ENCODE results near the gene MIPOL1. TPM values are rescaled to one million over a fixed set of nuclear protein-coding genes. Genes with fewer than 3 reads are reported as not detected.

Gene MIPOL1
- total and polyA plus RNA-seq, 2 of the 13 experiments (the other 11 are each of a cell fraction or from before 2014, with no cell fraction given): 8.6 to 34.2 TPM

DNA sequence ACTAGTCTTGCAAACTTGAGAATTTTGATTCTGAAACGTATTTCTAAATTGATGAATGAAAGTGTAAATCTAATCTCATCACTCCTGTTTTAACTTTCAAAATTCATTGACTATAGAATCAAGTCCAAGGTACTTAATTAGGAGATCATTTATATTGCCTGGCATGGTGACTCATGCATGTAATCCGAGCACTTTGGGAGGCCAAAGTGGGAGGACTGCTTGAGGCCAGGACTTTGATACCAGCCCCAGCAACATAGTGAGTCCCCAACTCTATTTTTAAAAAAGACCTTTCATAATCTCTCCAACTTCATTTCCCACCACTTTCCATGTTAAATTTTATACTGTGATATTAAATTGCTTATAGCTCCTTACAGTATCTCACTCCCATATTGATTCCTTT is 3.0 kb upstream of the MIPOL1 start:
- intact Hi-C loops (cut with micrococcal nuclease; ENCODE audit: unreplicated experiment): no loop called here
- Histone ChIP-seq H3K79me2 (ENCODE audit: insufficient read depth, low read length) (peaks cover 11% of the 10 kb centered on the region), H3K27me3 (ENCODE audit: control insufficient read depth in 1 of 2, insufficient read depth in 2 of 2, low read length in 2 of 2) (no peaks in the 10 kb centered on the region; a peak in 1 of 5 replicates), H3K9me3 (ENCODE audit: low read length) (no peaks in the 10 kb centered on the region), H3K4me3 (replicated peaks in 1 of 3; ENCODE audit: insufficient read depth in 1 of 3, low read depth in 2 of 3, low read length in 3 of 3) (no peak overlapping the region), H3K27ac (ENCODE audit: extremely low read length, insufficient read depth, low read length) (no peak overlapping the region), H3K4me1 (ENCODE audit: insufficient read depth, low read length) (peaks cover 40% of the 10 kb centered on the region), H3K36me3 (replicated peaks in 1 of 2; ENCODE audit: control insufficient read depth in 1 of 2, insufficient read depth in 2 of 2, low read length in 2 of 2) (no peaks in the 10 kb centered on the region), H3K9ac (ENCODE audit: insufficient read depth, low read depth, low read length) (no peak overlapping the region), H2AFZ (ENCODE audit: low read length) (no peak overlapping the region), H3K4me2 (ENCODE audit: low read depth, low read length) (no peak overlapping the region), H4K20me1 (ENCODE audit: insufficient read depth, low read length) (no peaks in the 10 kb centered on the region)
- WGBS (ENCODE audit: low lambda C conversion rate): 15% methylated on average over 2 of the region's 2 CpGs
- TF ChIP-seq MIXL1 (CRISPR knock-in tag; IDR thresholded peaks at IDR 0.05): no peak
- TF ChIP-seq, protein P1, sequence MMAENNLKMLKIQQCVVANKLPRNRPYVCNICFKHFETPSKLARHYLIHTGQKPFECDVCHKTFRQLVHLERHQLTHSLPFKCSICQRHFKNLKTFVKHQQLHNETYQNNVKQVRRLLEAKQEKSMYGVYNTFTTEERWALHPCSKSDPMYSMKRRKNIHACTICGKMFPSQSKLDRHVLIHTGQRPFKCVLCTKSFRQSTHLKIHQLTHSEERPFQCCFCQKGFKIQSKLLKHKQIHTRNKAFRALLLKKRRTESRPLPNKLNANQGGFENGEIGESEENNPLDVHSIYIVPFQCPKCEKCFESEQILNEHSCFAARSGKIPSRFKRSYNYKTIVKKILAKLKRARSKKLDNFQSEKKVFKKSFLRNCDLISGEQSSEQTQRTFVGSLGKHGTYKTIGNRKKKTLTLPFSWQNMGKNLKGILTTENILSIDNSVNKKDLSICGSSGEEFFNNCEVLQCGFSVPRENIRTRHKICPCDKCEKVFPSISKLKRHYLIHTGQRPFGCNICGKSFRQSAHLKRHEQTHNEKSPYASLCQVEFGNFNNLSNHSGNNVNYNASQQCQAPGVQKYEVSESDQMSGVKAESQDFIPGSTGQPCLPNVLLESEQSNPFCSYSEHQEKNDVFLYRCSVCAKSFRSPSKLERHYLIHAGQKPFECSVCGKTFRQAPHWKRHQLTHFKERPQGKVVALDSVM (CRISPR knock-in tag; IDR thresholded peaks at IDR 0.05): peak; percentile 73
- peak; percentile 80 for TF ChIP-seq ZNF263 (CRISPR knock-in tag; IDR thresholded peaks at IDR 0.05)
- 0 out of 2 replicates have a peak, but pooled peaks have one; percentile 36 for TF ChIP-seq FOSL2 (CRISPR knock-in tag; IDR thresholded peaks at IDR 0.05)
- no peak for TF ChIP-seq ZNF766 (CRISPR knock-in tag; IDR thresholded peaks at IDR 0.05; ENCODE audit: borderline replicate concordance)
- 0 out of 2 replicates have a peak, but pooled peaks have one; percentile 41 for TF ChIP-seq ZMYM2 (CRISPR knock-in tag; IDR thresholded peaks at IDR 0.05)
- TF ChIP-seq, protein P2, sequence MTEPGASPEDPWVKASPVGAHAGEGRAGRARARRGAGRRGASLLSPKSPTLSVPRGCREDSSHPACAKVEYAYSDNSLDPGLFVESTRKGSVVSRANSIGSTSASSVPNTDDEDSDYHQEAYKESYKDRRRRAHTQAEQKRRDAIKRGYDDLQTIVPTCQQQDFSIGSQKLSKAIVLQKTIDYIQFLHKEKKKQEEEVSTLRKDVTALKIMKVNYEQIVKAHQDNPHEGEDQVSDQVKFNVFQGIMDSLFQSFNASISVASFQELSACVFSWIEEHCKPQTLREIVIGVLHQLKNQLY (CRISPR knock-in tag; IDR thresholded peaks at IDR 0.05): no peak
- ChIA-PET CTCF (ENCODE audit: low intra/inter-chr PET ratio, low total read pairs) (no interaction called here), POLR2A (interaction anchor here (1.3 kb wide), 1 partner anchor 22 kb away, joined by 4 read pairs; the partner anchor contains the start of gene SLC25A21)
- no TSS peak for BruUV-seq (replicated peaks)
- FAIRE-seq (no peak), DNase-seq (ENCODE audit: low spot score) (no peak), ATAC-seq (no peak)
- in situ Hi-C loops (cut with HindIII; ENCODE audit: extremely low pct_ligation_motif_present, low pct_unique_long_range_greater_than_20kb): no loop called here
